H9 (cell line): Measurements from ENCODE around the gene GSG1L. TPM values are rescaled to one million over a fixed set of nuclear protein-coding genes. Genes with fewer than 3 reads are reported as not detected.

Experiments
- DNase-seq: peaks from one replicate; pipeline ENCODE4 v3.0.0-alpha.2; 2017
- H2AFZ ChIP-seq: one replicate; pipeline ENCODE4 v1.6.1; 2013; ENCODE audit warnings: mild to moderate bottlenecking, low read length, control low read depth, moderate library complexity
- H2AK5ac ChIP-seq: 2 replicates; pipeline ENCODE4 v1.6.1; 2013; ENCODE audit warnings: low read length, control low read depth, mixed read lengths; ENCODE audit not compliant: insufficient read length
- H2BK120ac ChIP-seq: one replicate; pipeline ENCODE4 v1.6.1; 2013; ENCODE audit warnings: low read depth, mild to moderate bottlenecking, low read length, control low read depth, inconsistent platforms; ENCODE audit not compliant: poor library complexity, severe bottlenecking
- H2BK12ac ChIP-seq: 2 replicates; pipeline ENCODE4 v1.6.1; 2013; ENCODE audit warnings: low read length, control low read depth, mixed read lengths, low read depth; ENCODE audit not compliant: insufficient read length
- H2BK15ac ChIP-seq: 2 replicates; pipeline ENCODE4 v1.6.1; 2013; ENCODE audit warnings: low read depth, low read length, control low read depth
- H2BK20ac ChIP-seq: one replicate; pipeline ENCODE4 v1.6.1; 2013; ENCODE audit warnings: low read depth, mild to moderate bottlenecking, low read length, control low read depth, inconsistent platforms; ENCODE audit not compliant: poor library complexity, severe bottlenecking
- H2BK5ac ChIP-seq: 2 replicates; pipeline ENCODE4 v1.6.1; 2013; ENCODE audit warnings: low read length, control low read depth, mixed read lengths; ENCODE audit not compliant: insufficient read length
- H3K14ac ChIP-seq: 2 replicates; pipeline ENCODE4 v1.6.1; 2013; ENCODE audit warnings: low read length, control low read depth; ENCODE audit not compliant: insufficient read depth
- H3K18ac ChIP-seq: 2 replicates; pipeline ENCODE4 v1.6.1; 2013; ENCODE audit warnings: low read depth, mild to moderate bottlenecking, mixed read lengths, low read length, control low read depth; ENCODE audit not compliant: insufficient read length
- H3K23ac ChIP-seq: 2 replicates; pipeline ENCODE4 v1.6.1; 2013; ENCODE audit warnings: low read length, control low read depth, mixed read lengths, low read depth; ENCODE audit not compliant: insufficient read length
- H3K23me2 ChIP-seq: 2 replicates; pipeline ENCODE4 v1.6.1; 2013; ENCODE audit warnings: low read depth, mild to moderate bottlenecking, mixed read lengths, low read length, control low read depth; ENCODE audit not compliant: insufficient read length, poor library complexity, severe bottlenecking
- H3K27ac ChIP-seq: 2 replicates; pipeline ENCODE4 v1.5.1; 2013; ENCODE audit warnings: low read length, control low read depth, mixed read lengths, low read depth; ENCODE audit not compliant: insufficient read length
- H3K27me3 ChIP-seq: 2 replicates; pipeline ENCODE4 v1.6.1; 2013; ENCODE audit warnings: low read length, control low read depth, inconsistent platforms; ENCODE audit not compliant: insufficient read depth
- H3K4ac ChIP-seq: 2 replicates; pipeline ENCODE4 v1.6.1; 2013; ENCODE audit warnings: low read depth, mild to moderate bottlenecking, control low read depth, inconsistent platforms, low read length, moderate library complexity
- H3K4me1 ChIP-seq: 2 replicates; pipeline ENCODE4 v1.6.1; 2013; ENCODE audit warnings: low read length, control low read depth, inconsistent platforms; ENCODE audit not compliant: insufficient read depth
- H3K4me2 ChIP-seq: 2 replicates; pipeline ENCODE4 v1.6.1; 2013; ENCODE audit warnings: low read length, control low read depth, mixed read lengths; ENCODE audit not compliant: insufficient read length, insufficient read depth
- H3K56ac ChIP-seq: 2 replicates; pipeline ENCODE4 v1.6.1; 2013; ENCODE audit warnings: low read depth, mild to moderate bottlenecking, mixed read lengths, low read length, control low read depth; ENCODE audit not compliant: insufficient read length
- H3K79me1 ChIP-seq: 2 replicates; pipeline ENCODE4 v1.6.1; 2013; ENCODE audit warnings: low read depth, mild to moderate bottlenecking, moderate library complexity, low read length, control low read depth, inconsistent platforms; ENCODE audit not compliant: insufficient read depth, poor library complexity, severe bottlenecking
- H3K79me2 ChIP-seq: 2 replicates; pipeline ENCODE4 v1.6.1; 2013; ENCODE audit warnings: low read length, control low read depth, inconsistent platforms; ENCODE audit not compliant: insufficient read depth
- H3K9ac ChIP-seq: 2 replicates; pipeline ENCODE4 v1.6.1; 2013; ENCODE audit warnings: low read length, control low read depth, mixed read lengths; ENCODE audit not compliant: insufficient read length; ENCODE audit errors: extremely low read depth
- H3K9me3 ChIP-seq: one replicate; pipeline ENCODE4 v1.6.1; 2013; ENCODE audit warnings: low read depth, low read length, inconsistent platforms; ENCODE audit not compliant: control insufficient read depth
- H3T11ph ChIP-seq: one replicate; pipeline ENCODE4 v1.6.1; 2013; ENCODE audit warnings: mild to moderate bottlenecking, low read length, control low read depth, inconsistent platforms
- H4K20me1 ChIP-seq: one replicate; pipeline ENCODE4 v1.6.1; 2013; ENCODE audit not compliant: control insufficient read depth, insufficient read length, insufficient read depth
- H4K5ac ChIP-seq: 2 replicates; pipeline ENCODE4 v1.6.1; 2013; ENCODE audit warnings: low read depth, mild to moderate bottlenecking, mixed read lengths, low read length, control low read depth; ENCODE audit not compliant: insufficient read length
- H4K8ac ChIP-seq: replicated peaks from 2 replicates; pipeline ENCODE4 v1.6.1; 2013; ENCODE audit warnings: low read length, control low read depth, mixed read lengths, low read depth; ENCODE audit not compliant: insufficient read length
- H4K91ac ChIP-seq: 2 replicates; pipeline ENCODE4 v1.6.1; 2013; ENCODE audit warnings: low read depth, mild to moderate bottlenecking, moderate library complexity, mixed read lengths, low read length, control low read depth; ENCODE audit not compliant: insufficient read length
- H3K27ac Mint-ChIP-seq, 3 experiments: 2 replicates in 2 of 3; 3 replicates in 1 of 3; pipeline ENCODE4 v1.8.0; 2020 to 2021; ENCODE audit warnings: mixed read lengths in 3 of 3, mild to moderate bottlenecking in 1 of 3, moderate library complexity in 1 of 3
- H3K27me3 Mint-ChIP-seq: 2 replicates; pipeline ENCODE4 v1.8.0; 2021; ENCODE audit warnings: low read depth, mild to moderate bottlenecking, moderate library complexity, mixed read lengths
- H3K36me3 Mint-ChIP-seq, 3 experiments: 2 replicates in 2 of 3; 3 replicates in 1 of 3; pipeline ENCODE4 v1.8.0; 2020 to 2021; ENCODE audit warnings: low read depth in 3 of 3, mixed read lengths in 3 of 3; ENCODE audit not compliant: insufficient read depth in 1 of 3
- H3K4me1 Mint-ChIP-seq, 2 experiments: 2 replicates each; pipeline ENCODE4 v1.8.0; 2020; ENCODE audit warnings: mixed read lengths in 2 of 2
- H3K4me3 Mint-ChIP-seq, 2 experiments: 2 replicates in 1 of 2; 3 replicates in 1 of 2; pipeline ENCODE4 v1.8.0; 2020 to 2021; ENCODE audit warnings: mild to moderate bottlenecking in 2 of 2, mixed read lengths in 2 of 2, moderate library complexity in 1 of 2
- H3K9me3 Mint-ChIP-seq, 2 experiments: 2 replicates in 1 of 2; 3 replicates in 1 of 2; pipeline ENCODE4 v1.8.0; 2020; ENCODE audit warnings: mild to moderate bottlenecking in 2 of 2, mixed read lengths in 2 of 2, moderate library complexity in 1 of 2
- CTCF ChIP-seq: fragments of 200-600 bp; sonication (generic); conservative IDR thresholded peaks from 3 replicates; pipeline ENCODE4 v1.8.0; 2021; ENCODE audit warnings: antibody characterized with exemption, mild to moderate bottlenecking
- WGBS: extraction: QIAGEN DNeasy Blood & Tissue Kit; methylation state at CpG from one replicate; pipeline ENCODE4 v1.1.7; 2013; ENCODE audit warnings: missing lambda C conversion rate, low lambda C conversion rate, mixed read lengths; ENCODE audit not compliant: insufficient read length; ENCODE audit errors: extremely low coverage; 5-methylcytosine and 5-hydroxymethylcytosine counted together
- total RNA-seq: library from RNA; stranded (reverse); gene quantifications from 2 replicates; pipeline ENCODE4 v1.2.1, GENCODE V29; 2021

The GSG1L gene
- total RNA-seq, 1 experiment from 2014 or later, result 0.35 TPM

GRCh38 chr16:27911486-27911885 lies 152.0 kb downstream of the GSG1L start:
- no peak overlapping the region for H3K4ac ChIP-seq
- H3K14ac ChIP-seq, result no peak overlapping the region
- no peak overlapping the region for H4K91ac ChIP-seq
- H3K9me3 ChIP-seq, result no peaks in the 10 kb centered on the region
- no peak overlapping the region for H3K56ac ChIP-seq
- H3K79me2 ChIP-seq, result no peaks in the 10 kb centered on the region
- H3K4me2 ChIP-seq, result no peak overlapping the region
- WGBS, result no CpG with 5 or more reads among the region's 2 CpGs
- H2AFZ ChIP-seq, result no peak overlapping the region
- Mint-ChIP-seq H3K4me3 (no peak overlapping the region), H3K36me3 (no peaks in the 10 kb centered on the region), H3K27ac (no peak overlapping the region), H3K4me1 (peaks cover 3% of the 10 kb centered on the region in 2 experiments; a peak in 1 of 4 replicates), H3K9me3 (no peaks in the 10 kb centered on the region), H3K27me3 (peaks cover 21% of the 10 kb centered on the region)
- no peak for TF ChIP-seq CTCF
- H3K23ac ChIP-seq, result no peak overlapping the region
- H2AK5ac ChIP-seq, result no peak overlapping the region
- no peak overlapping the region for H3K27ac ChIP-seq
- no peak overlapping the region for H4K5ac ChIP-seq
- no peak overlapping the region for H3K18ac ChIP-seq
- H4K20me1 ChIP-seq, result no peaks in the 10 kb centered on the region
- no peak overlapping the region for H4K8ac ChIP-seq
- H3K9ac ChIP-seq, result no peak overlapping the region
- no peak overlapping the region for H2BK20ac ChIP-seq
- no peak overlapping the region for H2BK120ac ChIP-seq
- no peaks in the 10 kb centered on the region for H3K27me3 ChIP-seq
- no peak overlapping the region for H2BK5ac ChIP-seq
- no peak overlapping the region for H2BK15ac ChIP-seq
- H3K23me2 ChIP-seq, result no peaks in the 10 kb centered on the region
- DNase-seq, result no peak
- H2BK12ac ChIP-seq, result no peak overlapping the region
- H3T11ph ChIP-seq, result no peak overlapping the region
- H3K79me1 ChIP-seq, result no peaks in the 10 kb centered on the region
- H3K4me1 ChIP-seq, result no peaks in the 10 kb centered on the region
